Measurements from ENCODE around the gene TNFRSF1B.

Gene TNFRSF1B

GRCh38 chr1:12142141-12142823 lies 24.5 kb upstream of the TNFRSF1B start:
- DNase-seq, result no peak

GRCh38 chr1:12142891-12143630 lies 23.7 kb upstream of the TNFRSF1B start:
- no peak for DNase-seq

- peak; percentile 43 for DNase-seq
Observed at GRCh38 chr1:12143631-12144155, 23.1 kb upstream of the TNFRSF1B start.

GRCh38 chr1:12144236-12144635 lies 22.6 kb upstream of the TNFRSF1B start:
- DNase-seq, result no peak

- no peak for DNase-seq
Observed at GRCh38 chr1:12144969-12145368, 21.8 kb upstream of the TNFRSF1B start.

- no peak for DNase-seq
Observed at GRCh38 chr1:12145616-12146342, 21.0 kb upstream of the TNFRSF1B start.

GRCh38 chr1:12146343-12147112 lies 20.3 kb upstream of the TNFRSF1B start:
- no peak for DNase-seq

- DNase-seq, result no peak
Observed at GRCh38 chr1:12147201-12147701, 19.5 kb upstream of the TNFRSF1B start.

- DNase-seq, result no peak
Observed at GRCh38 chr1:12148160-12148957, 18.4 kb upstream of the TNFRSF1B start.

- no peak for DNase-seq
Observed at GRCh38 chr1:12148958-12149790, 17.6 kb upstream of the TNFRSF1B start.

- no peak for DNase-seq
Observed at GRCh38 chr1:12149791-12150175, 17.0 kb upstream of the TNFRSF1B start.

- no peak for DNase-seq
Observed at GRCh38 chr1:12150456-12151200, 16.2 kb upstream of the TNFRSF1B start.

- DNase-seq, result no peak
Observed at GRCh38 chr1:12151465-12151864, 15.3 kb upstream of the TNFRSF1B start.

- DNase-seq, result no peak
Observed at GRCh38 chr1:12152113-12152891, 14.5 kb upstream of the TNFRSF1B start.

- DNase-seq, result no peak
Observed at GRCh38 chr1:12153181-12153785, 13.5 kb upstream of the TNFRSF1B start.

- no peak for DNase-seq
Observed at GRCh38 chr1:12155328-12155727, 11.5 kb upstream of the TNFRSF1B start.

- DNase-seq, result no peak
Observed at GRCh38 chr1:12157366-12158231, 9.2 kb upstream of the TNFRSF1B start.

All from activated T-cell treated with anti-CD3 and anti-CD28 coated beads, Interleukin-2, amount 50 U/mL, for 1 hour (primary cell).